ENCODE results near the gene ESR2.

ESR2 gene

DNA sequence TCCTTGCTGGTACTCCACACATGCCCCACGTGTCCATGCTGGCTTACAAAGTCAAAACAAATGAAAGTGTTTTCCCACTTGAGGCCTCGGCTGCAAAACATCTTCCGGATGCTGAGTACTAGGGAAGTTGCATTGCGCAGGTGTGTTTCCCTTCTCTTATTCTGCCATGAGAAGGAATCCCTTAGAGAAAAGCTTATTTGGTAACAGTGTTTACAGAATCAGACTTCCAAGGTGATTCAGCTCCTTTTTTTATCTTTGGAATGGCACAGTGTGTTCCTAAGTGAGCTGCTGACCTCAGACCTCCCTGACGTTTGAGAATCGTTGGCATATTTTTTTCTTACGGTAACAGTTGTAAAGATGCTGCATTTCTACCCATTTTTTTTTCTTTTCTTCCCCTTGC lies 211.3 kb downstream of the ESR2 start:
- Histone ChIP-seq H3F3A (ENCODE audit: control insufficient read depth, insufficient read depth) (peaks cover 6% of the 10 kb centered on the region), H3K36me3 (ENCODE audit: control insufficient read depth, low read length) (peaks cover 94% of the 10 kb centered on the region), H3K4me3 (ENCODE audit: low read length) (no peak overlapping the region), H3K4me1 (ENCODE audit: control insufficient read depth, low read length) (no peaks in the 10 kb centered on the region), H3K4me2 (ENCODE audit: low read length) (no peak overlapping the region), H3K9me2 (replicated peaks; ENCODE audit: control insufficient read depth, low read length) (no peaks in the 10 kb centered on the region), H3K27me3 (ENCODE audit: control insufficient read depth, low read length) (no peaks in the 10 kb centered on the region), H3K79me2 (ENCODE audit: control insufficient read depth, low read length) (no peaks in the 10 kb centered on the region), H3K9me3 (ENCODE audit: control insufficient read depth, insufficient read depth, low read length) (no peaks in the 10 kb centered on the region), H3K27ac (ENCODE audit: low read depth, low read length) (no peak overlapping the region), H4K20me1 (ENCODE audit: control insufficient read depth, insufficient read depth, low read depth, low read length) (no peaks in the 10 kb centered on the region)
- no peak for TF ChIP-seq EZH2phosphoT487 (IDR thresholded peaks at IDR 0.05; ENCODE audit: borderline replicate concordance, low read length)
- TF ChIP-seq, protein P1, sequence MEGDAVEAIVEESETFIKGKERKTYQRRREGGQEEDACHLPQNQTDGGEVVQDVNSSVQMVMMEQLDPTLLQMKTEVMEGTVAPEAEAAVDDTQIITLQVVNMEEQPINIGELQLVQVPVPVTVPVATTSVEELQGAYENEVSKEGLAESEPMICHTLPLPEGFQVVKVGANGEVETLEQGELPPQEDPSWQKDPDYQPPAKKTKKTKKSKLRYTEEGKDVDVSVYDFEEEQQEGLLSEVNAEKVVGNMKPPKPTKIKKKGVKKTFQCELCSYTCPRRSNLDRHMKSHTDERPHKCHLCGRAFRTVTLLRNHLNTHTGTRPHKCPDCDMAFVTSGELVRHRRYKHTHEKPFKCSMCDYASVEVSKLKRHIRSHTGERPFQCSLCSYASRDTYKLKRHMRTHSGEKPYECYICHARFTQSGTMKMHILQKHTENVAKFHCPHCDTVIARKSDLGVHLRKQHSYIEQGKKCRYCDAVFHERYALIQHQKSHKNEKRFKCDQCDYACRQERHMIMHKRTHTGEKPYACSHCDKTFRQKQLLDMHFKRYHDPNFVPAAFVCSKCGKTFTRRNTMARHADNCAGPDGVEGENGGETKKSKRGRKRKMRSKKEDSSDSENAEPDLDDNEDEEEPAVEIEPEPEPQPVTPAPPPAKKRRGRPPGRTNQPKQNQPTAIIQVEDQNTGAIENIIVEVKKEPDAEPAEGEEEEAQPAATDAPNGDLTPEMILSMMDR (IDR thresholded peaks at IDR 0.05; ENCODE audit: low read depth, low read length, poor library complexity, severe bottlenecking) = no peak

GRCh38 chr14:64081174-64081746 lies 212.9 kb downstream of the ESR2 start:
- H3F3A ChIP-seq (ENCODE audit: control insufficient read depth, insufficient read depth) = peaks cover 6% of the 10 kb centered on the region
- peaks cover 96% of the 10 kb centered on the region for H3K36me3 ChIP-seq (ENCODE audit: control insufficient read depth, low read length)
- H3K4me3 ChIP-seq (ENCODE audit: low read length) = no peak overlapping the region
- H3K79me2 ChIP-seq (ENCODE audit: control insufficient read depth, low read length) = no peaks in the 10 kb centered on the region
- H3K9me3 ChIP-seq (ENCODE audit: control insufficient read depth, insufficient read depth, low read length) = no peaks in the 10 kb centered on the region
- no peaks in the 10 kb centered on the region for H3K9me2 ChIP-seq (replicated peaks; ENCODE audit: control insufficient read depth, low read length)
- H4K20me1 ChIP-seq (ENCODE audit: control insufficient read depth, insufficient read depth, low read depth, low read length) = no peaks in the 10 kb centered on the region
- no peak for TF ChIP-seq EZH2phosphoT487 (IDR thresholded peaks at IDR 0.05; ENCODE audit: borderline replicate concordance, low read length)
- TF ChIP-seq, protein P1 (IDR thresholded peaks at IDR 0.05; ENCODE audit: low read depth, low read length, poor library complexity, severe bottlenecking) = no peak
- no peaks in the 10 kb centered on the region for H3K4me1 ChIP-seq (ENCODE audit: control insufficient read depth, low read length)
- H3K27ac ChIP-seq (ENCODE audit: low read depth, low read length) = no peak overlapping the region
- no peaks in the 10 kb centered on the region for H3K27me3 ChIP-seq (ENCODE audit: control insufficient read depth, low read length)
- no peak overlapping the region for H3K4me2 ChIP-seq (ENCODE audit: low read length)

DNA sequence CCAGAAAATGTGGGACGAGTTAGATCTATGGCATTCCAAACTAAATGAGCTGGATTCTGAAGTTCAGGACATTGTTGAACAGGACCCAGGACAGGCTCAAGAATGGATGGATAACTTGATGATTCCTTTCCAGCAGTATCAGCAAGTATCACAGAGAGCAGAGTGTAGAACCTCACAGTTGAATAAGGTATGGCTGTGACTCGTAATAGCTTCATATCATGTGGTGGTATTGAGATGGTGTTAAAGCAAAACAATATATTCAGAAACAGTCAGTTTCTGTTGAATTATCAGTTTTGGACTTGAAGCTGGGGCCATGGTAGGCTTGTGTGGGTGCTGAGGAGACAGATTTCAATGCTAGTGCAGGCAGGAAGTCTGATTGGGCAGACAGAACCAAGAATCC lies 213.7 kb downstream of the ESR2 start:
- Histone ChIP-seq H3K4me2 (ENCODE audit: low read length) (no peak overlapping the region), H3K27me3 (ENCODE audit: control insufficient read depth, low read length) (no peaks in the 10 kb centered on the region), H3K4me3 (ENCODE audit: low read length) (no peak overlapping the region), H3K27ac (ENCODE audit: low read depth, low read length) (no peak overlapping the region), H3F3A (ENCODE audit: control insufficient read depth, insufficient read depth) (peaks cover 8% of the 10 kb centered on the region), H3K4me1 (ENCODE audit: control insufficient read depth, low read length) (no peaks in the 10 kb centered on the region), H4K20me1 (ENCODE audit: control insufficient read depth, insufficient read depth, low read depth, low read length) (no peaks in the 10 kb centered on the region), H3K9me3 (ENCODE audit: control insufficient read depth, insufficient read depth, low read length) (no peaks in the 10 kb centered on the region), H3K36me3 (ENCODE audit: control insufficient read depth, low read length) (peaks cover 96% of the 10 kb centered on the region), H3K9me2 (replicated peaks; ENCODE audit: control insufficient read depth, low read length) (no peaks in the 10 kb centered on the region), H3K79me2 (ENCODE audit: control insufficient read depth, low read length) (no peaks in the 10 kb centered on the region)
- TF ChIP-seq EZH2phosphoT487 (IDR thresholded peaks at IDR 0.05; ENCODE audit: borderline replicate concordance, low read length) = no peak
- TF ChIP-seq, protein P1 (IDR thresholded peaks at IDR 0.05; ENCODE audit: low read depth, low read length, poor library complexity, severe bottlenecking) = no peak

Measured in DOHH2 (cell line).